Neural progenitor cell (in vitro differentiated cells): Measurements from ENCODE around the gene EIF5. TPM values are rescaled to one million over a fixed set of nuclear protein-coding genes. Genes with fewer than 3 reads are reported as not detected.

Experiments used
- DNase-seq: peaks from one replicate; pipeline ENCODE4 v3.0.0-alpha.2; 2016; ENCODE audit warnings: low spot score
- H2AFZ ChIP-seq: fragments of 200-600 bp; sonication (generic); replicated peaks from 2 replicates; pipeline ENCODE4 v1.6.1; 2016; ENCODE audit warnings: antibody characterized with exemption
- H3F3A ChIP-seq: fragments of 200-600 bp; sonication (generic); 2 replicates; pipeline ENCODE4 v1.6.1; 2016; ENCODE audit warnings: antibody characterized with exemption, low read depth
- H3K27ac ChIP-seq: fragments of 200-600 bp; sonication (generic); 2 replicates; pipeline ENCODE4 v1.5.1; 2016; ENCODE audit warnings: mild to moderate bottlenecking
- H3K27me3 ChIP-seq: fragments of 200-600 bp; sonication (generic); 2 replicates; pipeline ENCODE4 v1.6.1; 2016; ENCODE audit warnings: mild to moderate bottlenecking, moderate library complexity
- H3K36me3 ChIP-seq: fragments of 200-600 bp; sonication (generic); 2 replicates; pipeline ENCODE4 v1.5.1; 2016
- H3K4me1 ChIP-seq: fragments of 200-600 bp; sonication (generic); 2 replicates; pipeline ENCODE4 v1.6.1; 2016; ENCODE audit warnings: mixed run types
- H3K4me2 ChIP-seq: fragments of 200-600 bp; sonication (generic); 2 replicates; pipeline ENCODE4 v1.6.1; 2016
- H3K4me3 ChIP-seq: fragments of 200-600 bp; sonication (generic); 2 replicates; pipeline ENCODE4 v1.5.1; 2016
- H3K79me2 ChIP-seq: fragments of 200-600 bp; sonication (generic); 2 replicates; pipeline ENCODE4 v1.6.1; 2016; ENCODE audit warnings: low read depth
- H3K9ac ChIP-seq: fragments of 200-600 bp; sonication (generic); 2 replicates; pipeline ENCODE4 v1.6.1; 2016
- H3K9me3 ChIP-seq: fragments of 200-600 bp; sonication (generic); 2 replicates; pipeline ENCODE4 v1.5.1; 2016; ENCODE audit warnings: low read depth
- H4K20me1 ChIP-seq: fragments of 200-600 bp; sonication (generic); 2 replicates; pipeline ENCODE4 v1.6.1; 2016; ENCODE audit warnings: low read depth
- H3K27ac Mint-ChIP-seq: 3 replicates; pipeline ENCODE4 v1.8.0; 2021; ENCODE audit warnings: mixed read lengths
- H3K27me3 Mint-ChIP-seq: 2 replicates; pipeline ENCODE4 v1.8.0; 2022; ENCODE audit warnings: low read depth, mild to moderate bottlenecking, inconsistent platforms, moderate library complexity, mixed read lengths; ENCODE audit not compliant: insufficient read depth
- H3K36me3 Mint-ChIP-seq: 3 replicates; pipeline ENCODE4 v1.8.0; 2021; ENCODE audit warnings: mixed read lengths
- H3K4me1 Mint-ChIP-seq: 3 replicates; pipeline ENCODE4 v1.8.0; 2021; ENCODE audit warnings: mixed read lengths
- H3K4me3 Mint-ChIP-seq: 3 replicates; pipeline ENCODE4 v1.8.0; 2021; ENCODE audit warnings: mild to moderate bottlenecking, moderate library complexity, mixed read lengths
- H3K9me3 Mint-ChIP-seq: 3 replicates; pipeline ENCODE4 v1.8.0; 2020; ENCODE audit warnings: mixed read lengths
- CTCF ChIP-seq: fragments of 200-600 bp; sonication (generic); IDR thresholded peaks from 2 replicates; pipeline ENCODE4 v1.5.1; 2017; ENCODE audit warnings: antibody characterized with exemption, mild to moderate bottlenecking
- EZH2 ChIP-seq: fragments of 200-600 bp; sonication (generic); IDR thresholded peaks from 2 replicates; pipeline ENCODE4 v1.6.1; 2017; ENCODE audit warnings: antibody characterized with exemption, mild to moderate bottlenecking, moderate library complexity
- EZH2phosphoT487 ChIP-seq: fragments of 200-600 bp; sonication (generic); IDR thresholded peaks from 2 replicates; pipeline ENCODE4 v1.6.1; 2017; ENCODE audit warnings: antibody characterized with exemption
- total RNA-seq: library from RNA; depleted of rRNA; stranded (reverse); fragments of >200 nt; gene quantifications from 2 replicates; pipeline ENCODE4 v1.2.3, GENCODE V29; 2015; ENCODE audit warnings: low replicate concordance

EIF5 gene
- total RNA-seq, 1 donor from 2014 or later = 216 TPM

- no peak for DNase-seq
- peaks cover 16% of the 10 kb centered on the region for H3K4me1 Mint-ChIP-seq
- H3K27ac Mint-ChIP-seq = no peak overlapping the region
- no peaks in the 10 kb centered on the region for H3K36me3 Mint-ChIP-seq
- Histone ChIP-seq H3K27ac (no peak overlapping the region), H3K79me2 (peaks cover 18% of the 10 kb centered on the region), H3K27me3 (no peaks in the 10 kb centered on the region), H3K4me3 (no peak overlapping the region), H3F3A (peaks cover 10% of the 10 kb centered on the region), H4K20me1 (no peaks in the 10 kb centered on the region), H3K9ac (no peak overlapping the region), H3K4me1 (peaks cover 11% of the 10 kb centered on the region), H3K9me3 (no peaks in the 10 kb centered on the region), H3K4me2 (no peak overlapping the region), H3K36me3 (no peaks in the 10 kb centered on the region), H2AFZ (no peak overlapping the region)
- no peak for TF ChIP-seq CTCF
- TF ChIP-seq EZH2phosphoT487 = no peak
- no peak for TF ChIP-seq EZH2
- peaks cover 10% of the 10 kb centered on the region for H3K27me3 Mint-ChIP-seq
- no peaks in the 10 kb centered on the region for H3K9me3 Mint-ChIP-seq
- no peak overlapping the region for H3K4me3 Mint-ChIP-seq
These were observed 5.1 kb upstream of the EIF5 start for GRCh38 chr14:103328941-103329340.

- Histone ChIP-seq H2AFZ (no peak overlapping the region), H3K4me1 (peaks cover 11% of the 10 kb centered on the region), H3K27ac (no peak overlapping the region), H3K4me2 (no peak overlapping the region), H3K36me3 (no peaks in the 10 kb centered on the region), H3K27me3 (no peaks in the 10 kb centered on the region), H3K9ac (no peak overlapping the region), H3K79me2 (peaks cover 24% of the 10 kb centered on the region), H3F3A (peaks cover 10% of the 10 kb centered on the region), H3K9me3 (no peaks in the 10 kb centered on the region), H4K20me1 (peaks cover under 1% of the 10 kb centered on the region), H3K4me3 (no peak overlapping the region)
- H3K27me3 Mint-ChIP-seq = peaks cover 11% of the 10 kb centered on the region
- no peaks in the 10 kb centered on the region for H3K36me3 Mint-ChIP-seq
- no peak overlapping the region for H3K27ac Mint-ChIP-seq
- TF ChIP-seq EZH2 (no peak), CTCF (no peak), EZH2phosphoT487 (no peak)
- no peak overlapping the region for H3K4me3 Mint-ChIP-seq
- no peaks in the 10 kb centered on the region for H3K9me3 Mint-ChIP-seq
- no peak for DNase-seq
- H3K4me1 Mint-ChIP-seq = peaks cover 16% of the 10 kb centered on the region
These were observed 4.4 kb upstream of the EIF5 start for GRCh38 chr14:103329401-103330347.

- peaks cover 13% of the 10 kb centered on the region for H3K4me1 ChIP-seq
- Mint-ChIP-seq H3K36me3 (peaks cover 4% of the 10 kb centered on the region), H3K9me3 (no peaks in the 10 kb centered on the region), H3K27me3 (peaks cover 11% of the 10 kb centered on the region), H3K4me3 (no peak overlapping the region), H3K27ac (no peak overlapping the region), H3K4me1 (peaks cover 20% of the 10 kb centered on the region)
- H3K4me3 ChIP-seq = no peak overlapping the region
- H3K4me2 ChIP-seq = no peak overlapping the region
- no peak overlapping the region for H3K9ac ChIP-seq
- TF ChIP-seq CTCF (no peak), EZH2phosphoT487 (no peak), EZH2 (no peak)
- no peaks in the 10 kb centered on the region for H3K9me3 ChIP-seq
- no peak overlapping the region for H3K27ac ChIP-seq
- peaks cover 9% of the 10 kb centered on the region for H4K20me1 ChIP-seq
- H3K27me3 ChIP-seq = no peaks in the 10 kb centered on the region
- no peaks in the 10 kb centered on the region for H3K36me3 ChIP-seq
- H3K79me2 ChIP-seq = peaks cover 33% of the 10 kb centered on the region
- no peak overlapping the region for H2AFZ ChIP-seq
- H3F3A ChIP-seq = peaks cover 17% of the 10 kb centered on the region
- DNase-seq = no peak
These were observed 3.5 kb upstream of the EIF5 start for GRCh38 chr14:103330536-103330935.
